MM.1S (cell line): ENCODE measurements around the gene ADGRG2.

ENCODE experiments used
- DNase-seq: peaks from one replicate; pipeline ENCODE4 v3.0.0-alpha.2; 2015
- H2AFZ ChIP-seq: fragments of 300-600 bp; sonication (generic); 2 replicates; pipeline ENCODE4 v1.6.0; 2016; ENCODE audit warnings: antibody characterized with exemption, low read length
- H3F3A ChIP-seq: fragments of 300-600 bp; sonication (generic); 2 replicates; pipeline ENCODE4 v1.6.1; 2016; ENCODE audit warnings: mild to moderate bottlenecking, antibody characterized with exemption, low read length, moderate library complexity, mixed read lengths; ENCODE audit not compliant: insufficient read depth
- H3K27ac ChIP-seq: fragments of 300-600 bp; sonication (generic); 2 replicates; pipeline ENCODE4 v1.5.1; 2016; ENCODE audit warnings: mild to moderate bottlenecking, low read length
- H3K27me3 ChIP-seq: fragments of 300-600 bp; sonication (generic); replicated peaks from 2 replicates; pipeline ENCODE4 v1.6.0; 2016; ENCODE audit warnings: low read length; ENCODE audit not compliant: insufficient read depth
- H3K36me3 ChIP-seq: fragments of 300-600 bp; sonication (generic); replicated peaks from 2 replicates; pipeline ENCODE4 v1.6.1; 2016; ENCODE audit warnings: mild to moderate bottlenecking, low read length, mixed read lengths; ENCODE audit not compliant: insufficient read depth
- H3K4me1 ChIP-seq: fragments of 300-600 bp; sonication (generic); 2 replicates; pipeline ENCODE4 v1.6.1; 2016; ENCODE audit warnings: low read length, mixed read lengths
- H3K4me2 ChIP-seq: fragments of 300-600 bp; sonication (generic); 2 replicates; pipeline ENCODE4 v1.6.0; 2016; ENCODE audit warnings: low read depth, low read length
- H3K4me3 ChIP-seq: fragments of 300-600 bp; sonication (generic); 2 replicates; pipeline ENCODE4 v1.5.1; 2016; ENCODE audit warnings: low read length, mixed read lengths
- H3K79me2 ChIP-seq: fragments of 300-600 bp; sonication (generic); 2 replicates; pipeline ENCODE4 v1.6.1; 2016; ENCODE audit warnings: mixed run types, low read length, mixed read lengths
- H3K9ac ChIP-seq: fragments of 300-600 bp; sonication (generic); 2 replicates; pipeline ENCODE4 v1.6.1; 2016; ENCODE audit warnings: low read length, mixed read lengths
- H3K9me2 ChIP-seq: fragments of 300-600 bp; sonication (generic); replicated peaks from 2 replicates; pipeline ENCODE4 v1.6.1; 2016; ENCODE audit warnings: mild to moderate bottlenecking, low read length, mixed read lengths; ENCODE audit not compliant: insufficient read depth
- H3K9me3 ChIP-seq: fragments of 300-600 bp; sonication (generic); replicated peaks from 2 replicates; pipeline ENCODE4 v1.6.1; 2016; ENCODE audit warnings: mild to moderate bottlenecking, low read length, mixed read lengths; ENCODE audit not compliant: insufficient read depth
- H4K20me1 ChIP-seq: fragments of 300-600 bp; sonication (generic); 2 replicates; pipeline ENCODE4 v1.6.1; 2016; ENCODE audit warnings: mild to moderate bottlenecking, low read length, moderate library complexity, mixed read lengths; ENCODE audit not compliant: insufficient read depth
- CTCF ChIP-seq: fragments of 300-600 bp; sonication (generic); IDR thresholded peaks from 2 replicates; pipeline ENCODE4 v1.5.1; 2016; ENCODE audit warnings: antibody characterized with exemption, low read length, mixed read lengths
- EZH2 ChIP-seq: fragments of 300-600 bp; sonication (generic); optimal IDR thresholded peaks from 2 replicates; pipeline ENCODE3; 2017; ENCODE audit warnings: low read depth, mild to moderate bottlenecking, antibody characterized with exemption, low read length, mixed read lengths
- EZH2phosphoT487 ChIP-seq: fragments of 300-600 bp; sonication (generic); IDR thresholded peaks from 2 replicates; pipeline ENCODE4 v1.6.1; 2018; ENCODE audit warnings: antibody characterized with exemption, low read length

ADGRG2 gene

GRCh38 chrX:19089555-19090040 is 32.7 kb downstream of the ADGRG2 start:
- H3K9ac ChIP-seq: no peak overlapping the region
- no peaks in the 10 kb centered on the region for H4K20me1 ChIP-seq
- no peak for DNase-seq
- no peaks in the 10 kb centered on the region for H3K27me3 ChIP-seq
- H3K4me2 ChIP-seq: no peak overlapping the region
- no peak overlapping the region for H3K27ac ChIP-seq
- H3K4me3 ChIP-seq: no peak overlapping the region
- no peaks in the 10 kb centered on the region for H3K36me3 ChIP-seq
- H3K4me1 ChIP-seq: no peaks in the 10 kb centered on the region
- no peak overlapping the region for H2AFZ ChIP-seq
- TF ChIP-seq EZH2: no peak
- TF ChIP-seq EZH2phosphoT487: no peak
- no peak for TF ChIP-seq CTCF
- H3K9me3 ChIP-seq: no peaks in the 10 kb centered on the region
- no peaks in the 10 kb centered on the region for H3K9me2 ChIP-seq
- H3K79me2 ChIP-seq: no peaks in the 10 kb centered on the region
- H3F3A ChIP-seq: no peaks in the 10 kb centered on the region

- H4K20me1 ChIP-seq: no peaks in the 10 kb centered on the region
- H3K4me3 ChIP-seq: no peak overlapping the region
- H3F3A ChIP-seq: no peaks in the 10 kb centered on the region
- no peaks in the 10 kb centered on the region for H3K9me3 ChIP-seq
- no peak for DNase-seq
- no peaks in the 10 kb centered on the region for H3K79me2 ChIP-seq
- H3K27ac ChIP-seq: no peak overlapping the region
- H3K9me2 ChIP-seq: no peaks in the 10 kb centered on the region
- no peak overlapping the region for H3K4me2 ChIP-seq
- no peaks in the 10 kb centered on the region for H3K27me3 ChIP-seq
- no peaks in the 10 kb centered on the region for H3K4me1 ChIP-seq
- TF ChIP-seq EZH2 (no peak), CTCF (no peak), EZH2phosphoT487 (no peak)
- H3K36me3 ChIP-seq: no peaks in the 10 kb centered on the region
- no peak overlapping the region for H3K9ac ChIP-seq
- H2AFZ ChIP-seq: no peak overlapping the region
These were observed 36.0 kb downstream of the ADGRG2 start for GRCh38 chrX:19086102-19086772.

- no peak overlapping the region for H3K27ac ChIP-seq
- H3K9me2 ChIP-seq: no peaks in the 10 kb centered on the region
- H3K79me2 ChIP-seq: no peaks in the 10 kb centered on the region
- no peak overlapping the region for H3K4me3 ChIP-seq
- no peaks in the 10 kb centered on the region for H4K20me1 ChIP-seq
- no peaks in the 10 kb centered on the region for H3K9me3 ChIP-seq
- H2AFZ ChIP-seq: no peak overlapping the region
- TF ChIP-seq CTCF (no peak), EZH2phosphoT487 (no peak), EZH2 (no peak)
- no peaks in the 10 kb centered on the region for H3F3A ChIP-seq
- no peaks in the 10 kb centered on the region for H3K36me3 ChIP-seq
- no peak for DNase-seq
- no peak overlapping the region for H3K4me2 ChIP-seq
- H3K4me1 ChIP-seq: no peaks in the 10 kb centered on the region
- no peaks in the 10 kb centered on the region for H3K27me3 ChIP-seq
- no peak overlapping the region for H3K9ac ChIP-seq
These were observed 36.6 kb downstream of the ADGRG2 start for GRCh38 chrX:19085666-19086065.
